Heart right ventricle (tissue), 16 donors: ENCODE measurements around the gene CYSRT1. TPM values are rescaled to one million over a fixed set of nuclear protein-coding genes. Genes with fewer than 3 reads are reported as not detected.

Experiments used
- ATAC-seq, 8 donors: fragments of 200-7000 bp; cut with Tn5 transposase; one replicate each; pipeline ENCODE4 v1.9.1; 2020; ENCODE audit warnings: mild to moderate bottlenecking in 8 of 8, moderate library complexity in 8 of 8, moderate number of reproducible peaks in 1 of 8
- DNase-seq, 2 donors: peaks; one replicate each; pipeline ENCODE4 v3.0.0-alpha.2; 2020
- H3K27ac ChIP-seq, 10 donors: fragments of 200-600 bp; sonication (generic) in 2 of 10; one replicate each; pipeline versions ENCODE4 v1.5.0 to v1.8.0; 2020 to 2022; ENCODE audit warnings: mild to moderate bottlenecking in 3 of 10
- H3K27me3 ChIP-seq, 7 donors: fragments of 200-600 bp; one replicate each; pipeline ENCODE4 v1.8.0; 2021 to 2022; ENCODE audit warnings: mild to moderate bottlenecking in 2 of 7
- H3K36me3 ChIP-seq, 9 donors: fragments of 200-600 bp; sonication (generic) in 1 of 9; one replicate each; pipeline versions ENCODE4 v1.5.0 to v1.8.0; 2020 to 2022; ENCODE audit warnings: mild to moderate bottlenecking in 2 of 9
- H3K4me1 ChIP-seq, 9 donors: fragments of 200-600 bp; sonication (generic) in 1 of 9; one replicate each; pipeline versions ENCODE4 v1.5.0 to v1.8.0; 2020 to 2022; ENCODE audit warnings: mild to moderate bottlenecking in 4 of 9
- H3K4me3 ChIP-seq, 10 donors: fragments of 200-600 bp; sonication (generic) in 2 of 10; one replicate each; pipeline versions ENCODE4 v1.5.0 to v1.8.0; 2020 to 2022; ENCODE audit warnings: mild to moderate bottlenecking in 7 of 10, moderate library complexity in 2 of 10
- H3K9me3 ChIP-seq, 11 donors: fragments of 200-600 bp in 10 of 11; sonication (generic) in 2 of 11; one replicate each; pipeline versions ENCODE4 v1.5.0 to v1.8.0; 2013 to 2022; ENCODE audit warnings: mild to moderate bottlenecking in 2 of 11, control low read depth in 1 of 11, moderate library complexity in 1 of 11
- CTCF ChIP-seq, 9 donors: fragments of 200-600 bp; sonication (generic) in 2 of 9; IDR thresholded peaks; one replicate each; pipeline versions ENCODE4 v1.5.0 to v1.8.0; 2021 to 2022; ENCODE audit warnings: antibody characterized with exemption in 9 of 9, mild to moderate bottlenecking in 5 of 9, moderate library complexity in 1 of 9
- WGBS, 2 donors: extraction: QIAGEN DNeasy Blood & Tissue Kit; methylation state at CpG; one replicate each; pipeline ENCODE4 v1.1.7; 2013; ENCODE audit warnings: inconsistent platforms in 1 of 2; 5-methylcytosine and 5-hydroxymethylcytosine counted together
- intact Hi-C, 10 donors: fragments of 100-400 bp; cut with DNase I; formaldehyde crosslinking; loops; one replicate each; pipeline versions ENCODE4 v1.11.1 to v1.14.2; 2022
- polyA plus RNA-seq, 2 donors: library from polyadenylated mRNA; stranded (reverse); fragments of 200-250 nt; gene quantifications; one replicate each; pipeline ENCODE4 v1.2.3, GENCODE V29; 2013
- total RNA-seq, 10 donors: library from RNA; stranded (reverse); fragmentation: NEBNext Ultra II Directional in 3 of 10; extraction: Animal tissue kit (Norgen Biotek cat#: 25700) in 3 of 10; gene quantifications; one replicate each; pipeline versions ENCODE4 v1.2.1 to v1.2.4, GENCODE V29; 2021 to 2023
- donor health status: Arrhythmogenic right ventricular cardiomyopathy.
- donor health status: ischemic (EF 13 %, LVEDD 7.1; RV severe dilation, severe dysfunction).
- donor health status: healthy with polysubstance abuse.
- donor health status: DM: no; HTN: yes; CAD: no.
- donor health status: DM: no; HTN: no; CAD: no.
- donor health status: ischemic (EF 25% LVEDD 6.9; RV normal size, moderate dysfunction).
- donor health status: ischemic (EF 25% LVEDD 5.7; RV mildly dilated, moderate dysfunction).
- donor health status: healthy.
- donor health status: DM: yes; HTN: yes; CAD: no.
- donor health status: Ischemic cardiomyopathy.
- donor health status: ischemic (EF 35%, LVEDD 5.7; RV mildly dilated, moderate dysfunction).
- donor health status: nonischemic (EF 11% LVEDD 7.7; RV severe dilation, severe dysfunction).
- donor health status: DM: yes; HTN: yes; CAD: no.
- donor health status: PGD.
- donor health status: ischemic (EF 29% LVEDD 5.4; RV normal size, mild dysfunction).
- donor health status: nonischemic (EF 23%, LVEDD 6.1; RV moderate dilation, normal function).

The CYSRT1 gene
- total and polyA plus RNA-seq, 12 donors = 0.19 to 0.71 (median 0.37) TPM; not detected in 4

GRCh38 chr9:137218212-137218753, 6.7 kb upstream of the CYSRT1 start:
- Histone ChIP-seq H3K4me3 (peak overlapping the region in 6 of 10 donors; percentile 22 to 47 (median 40)), H3K4me1 (peaks cover 17 to 48% (median 30%) of the 10 kb centered on the region in 9 donors), H3K27me3 (peaks cover 0 to 5% (median 0%) of the 10 kb centered on the region in 7 donors), H3K36me3 (peaks cover 0 to 31% (median 0%) of the 10 kb centered on the region in 9 donors), H3K9me3 (no peaks in the 10 kb centered on the region), H3K27ac (peak overlapping the region; percentile 13 to 83 (median 68))
- ATAC-seq (no peak), DNase-seq (no peak)
- 88% methylated on average over 30 of the region's 30 CpGs for WGBS, 2 donors
- TF ChIP-seq CTCF (IDR thresholded peaks at IDR 0.05) = no peak
- intact Hi-C loops = no loop called here

GRCh38 chr9:137218754-137219271, 6.2 kb upstream of the CYSRT1 start:
- peaks cover 17 to 49% (median 31%) of the 10 kb centered on the region in 9 donors for H3K4me1 ChIP-seq
- no peak for TF ChIP-seq CTCF (IDR thresholded peaks at IDR 0.05)
- intact Hi-C loops = no loop called here
- no peaks in the 10 kb centered on the region for H3K9me3 ChIP-seq
- DNase-seq (peak in 1 of 2 donors; percentile 51), ATAC-seq (peak in 3 of 8 donors; percentile 27 to 32 (median 30))
- H3K27ac ChIP-seq = peak overlapping the region; percentile 13 to 83 (median 68)
- no peak overlapping the region for H3K4me3 ChIP-seq
- WGBS, 2 donors = 22 to 34% methylated on average over 12 of the region's 12 CpGs
- H3K36me3 ChIP-seq = peaks cover 0 to 29% (median 0%) of the 10 kb centered on the region in 9 donors
- peaks cover 0 to 5% (median 0%) of the 10 kb centered on the region in 7 donors for H3K27me3 ChIP-seq

GRCh38 chr9:137219757-137220316, 5.1 kb upstream of the CYSRT1 start:
- Histone ChIP-seq H3K9me3 (no peaks in the 10 kb centered on the region), H3K4me1 (peaks cover 17 to 55% (median 37%) of the 10 kb centered on the region in 9 donors), H3K4me3 (no peak overlapping the region), H3K36me3 (peaks cover 0 to 19% (median 0%) of the 10 kb centered on the region in 9 donors), H3K27ac (no peak overlapping the region), H3K27me3 (peaks cover 0 to 5% (median 0%) of the 10 kb centered on the region in 7 donors)
- ATAC-seq = no peak
- no peak for DNase-seq
- intact Hi-C loops = loop anchor here in 2 of 10 donors (5.0 kb wide), 1 partner anchor 33 kb away; the partner anchor contains the start of genes ANAPC2 (in 2 of the 2) and SSNA1 (in 2 of the 2)
- TF ChIP-seq CTCF (IDR thresholded peaks at IDR 0.05) = no peak
- 94% methylated on average over 10 of the region's 10 CpGs for WGBS, 2 donors

- 72 to 78% methylated on average over 51 to 52 of the region's 52 CpGs for WGBS, 2 donors
- peaks cover 0 to 5% (median 0%) of the 10 kb centered on the region in 7 donors for H3K27me3 ChIP-seq
- TF ChIP-seq CTCF (IDR thresholded peaks at IDR 0.05) = no peak
- DNase-seq (no peak), ATAC-seq (no peak)
- no peak overlapping the region for H3K27ac ChIP-seq
- H3K36me3 ChIP-seq = peaks cover 0 to 13% (median 0%) of the 10 kb centered on the region in 9 donors
- H3K4me1 ChIP-seq = peaks cover 17 to 55% (median 37%) of the 10 kb centered on the region in 9 donors
- intact Hi-C loops = loop anchor here in 2 of 10 donors (5.0 kb wide), 1 partner anchor 33 kb away; the partner anchor contains the start of genes ANAPC2 (in 2 of the 2) and SSNA1 (in 2 of the 2)
- H3K9me3 ChIP-seq = no peaks in the 10 kb centered on the region
- H3K4me3 ChIP-seq = no peak overlapping the region
Measured at GRCh38 chr9:137220317-137221094, 4.5 kb upstream of the CYSRT1 start.
